ENCODE measurements around the gene TMEM31.

- TF ChIP-seq EP300 (IDR thresholded peaks at IDR 0.05; ENCODE audit: borderline replicate concordance in 1 of 2, low read depth in 2 of 2, low read length in 2 of 2) (no peak), CTCF (IDR thresholded peaks at IDR 0.05; ENCODE audit: control extremely low read depth in 1 of 3, insufficient read depth in 1 of 3, low read depth in 1 of 3, low read length in 3 of 3) (no peak), EZH2 (IDR thresholded peaks at IDR 0.05; ENCODE audit: low read depth, low read length, severe bottlenecking) (no peak), CEBPB (IDR thresholded peaks at IDR 0.05; ENCODE audit: low read depth, low read length) (no peak), GTF2F1 (IDR thresholded peaks at IDR 0.05; ENCODE audit: borderline replicate concordance, low read depth, low read length) (no peak), POLR2AphosphoS5 (IDR thresholded peaks at IDR 0.05; ENCODE audit: low read depth, low read length) (no peak), NRF1 (IDR thresholded peaks at IDR 0.05; ENCODE audit: low read depth, low read length) (no peak)
Observed at GRCh38 chrX:103739421-103739820, 28.7 kb downstream of the TMEM31 start.
